ENCODE results near the gene COLEC12.

COLEC12 gene

GRCh38 chr18:495452-495851 is 5.0 kb downstream of the COLEC12 start:
- H3K36me3 Mint-ChIP-seq: no peaks in the 10 kb centered on the region
- H3K27ac Mint-ChIP-seq: no peak overlapping the region
- no peak overlapping the region for H3K4me3 Mint-ChIP-seq
- peaks cover 0 to 13% of the 10 kb centered on the region in 2 donors for H3K4me1 Mint-ChIP-seq
- no peak for DNase-seq
- H3K9me3 Mint-ChIP-seq: no peaks in the 10 kb centered on the region
- H3K27me3 Mint-ChIP-seq: peaks cover 26 to 34% of the 10 kb centered on the region in 2 donors
- ATAC-seq (replicated peaks): no peak

- DNase-seq (no peak), ATAC-seq (replicated peaks) (peak; percentile 59 to 73)
- peaks cover 0 to 13% of the 10 kb centered on the region in 2 donors for H3K4me1 Mint-ChIP-seq
- no peaks in the 10 kb centered on the region for H3K9me3 Mint-ChIP-seq
- H3K27me3 Mint-ChIP-seq: peaks cover 26 to 32% of the 10 kb centered on the region in 2 donors
- no peaks in the 10 kb centered on the region for H3K36me3 Mint-ChIP-seq
- no peak overlapping the region for H3K27ac Mint-ChIP-seq
- H3K4me3 Mint-ChIP-seq: no peak overlapping the region
These were observed 5.5 kb downstream of the COLEC12 start for GRCh38 chr18:495017-495416.

GRCh38 chr18:493986-494983 is 6.2 kb downstream of the COLEC12 start:
- Mint-ChIP-seq H3K36me3 (no peaks in the 10 kb centered on the region), H3K27me3 (peaks cover 19 to 25% of the 10 kb centered on the region in 2 donors), H3K27ac (no peak overlapping the region), H3K9me3 (no peaks in the 10 kb centered on the region), H3K4me3 (no peak overlapping the region), H3K4me1 (peaks cover 0 to 6% of the 10 kb centered on the region in 2 donors)
- ATAC-seq (replicated peaks) (no peak), DNase-seq (no peak)

- Mint-ChIP-seq H3K36me3 (no peaks in the 10 kb centered on the region), H3K27ac (no peak overlapping the region), H3K4me3 (no peak overlapping the region), H3K9me3 (no peaks in the 10 kb centered on the region), H3K27me3 (peaks cover 9% of the 10 kb centered on the region in 2 donors), H3K4me1 (no peaks in the 10 kb centered on the region)
- ATAC-seq (replicated peaks) (no peak), DNase-seq (no peak)
These were observed 8.1 kb downstream of the COLEC12 start for GRCh38 chr18:492451-492850.

GRCh38 chr18:490624-491023 is 9.9 kb downstream of the COLEC12 start:
- DNase-seq: no peak
- peaks cover 4 to 6% of the 10 kb centered on the region in 2 donors for H3K27me3 Mint-ChIP-seq
- H3K27ac Mint-ChIP-seq: no peak overlapping the region
- no peaks in the 10 kb centered on the region for H3K4me1 Mint-ChIP-seq
- peaks cover 5 to 6% of the 10 kb centered on the region in 2 donors for H3K36me3 Mint-ChIP-seq
- H3K9me3 Mint-ChIP-seq: peaks cover 6 to 10% of the 10 kb centered on the region in 2 donors
- no peak overlapping the region for H3K4me3 Mint-ChIP-seq
- no peak for ATAC-seq (replicated peaks)

GRCh38 chr18:490024-490366 is 10.5 kb downstream of the COLEC12 start:
- H3K27me3 Mint-ChIP-seq: peaks cover 4 to 6% of the 10 kb centered on the region in 2 donors
- no peaks in the 10 kb centered on the region for H3K4me1 Mint-ChIP-seq
- peaks cover 6 to 10% of the 10 kb centered on the region in 2 donors for H3K9me3 Mint-ChIP-seq
- peaks cover 5 to 6% of the 10 kb centered on the region in 2 donors for H3K36me3 Mint-ChIP-seq
- DNase-seq (no peak), ATAC-seq (replicated peaks) (no peak)
- H3K27ac Mint-ChIP-seq: no peak overlapping the region
- H3K4me3 Mint-ChIP-seq: no peak overlapping the region

- DNase-seq: no peak
- no peaks in the 10 kb centered on the region for H3K4me1 Mint-ChIP-seq
- no peak for ATAC-seq (replicated peaks)
- no peak overlapping the region for H3K27ac Mint-ChIP-seq
- H3K27me3 Mint-ChIP-seq: peaks cover 4 to 6% of the 10 kb centered on the region in 2 donors
- peaks cover 5 to 6% of the 10 kb centered on the region in 2 donors for H3K36me3 Mint-ChIP-seq
- H3K4me3 Mint-ChIP-seq: no peak overlapping the region
- peaks cover 6 to 10% of the 10 kb centered on the region in 2 donors for H3K9me3 Mint-ChIP-seq
These were observed 11.1 kb downstream of the COLEC12 start for GRCh38 chr18:489244-490023.

- no peaks in the 10 kb centered on the region for H3K4me1 Mint-ChIP-seq
- ATAC-seq (replicated peaks) (no peak), DNase-seq (no peak)
- H3K9me3 Mint-ChIP-seq: peaks cover 6 to 10% of the 10 kb centered on the region in 2 donors
- peaks cover 5 to 6% of the 10 kb centered on the region in 2 donors for H3K36me3 Mint-ChIP-seq
- no peak overlapping the region for H3K27ac Mint-ChIP-seq
- peaks cover 4 to 6% of the 10 kb centered on the region in 2 donors for H3K27me3 Mint-ChIP-seq
- no peak overlapping the region for H3K4me3 Mint-ChIP-seq
These were observed 13.4 kb downstream of the COLEC12 start for GRCh38 chr18:486929-487740.

GRCh38 chr18:484749-485464 is 15.6 kb downstream of the COLEC12 start:
- Mint-ChIP-seq H3K27ac (no peak overlapping the region), H3K9me3 (peaks cover 6 to 10% of the 10 kb centered on the region in 2 donors), H3K27me3 (peaks cover 4 to 6% of the 10 kb centered on the region in 2 donors), H3K4me3 (no peak overlapping the region), H3K36me3 (peaks cover 5 to 6% of the 10 kb centered on the region in 2 donors), H3K4me1 (no peaks in the 10 kb centered on the region)
- DNase-seq: no peak
- peak; percentile 23 to 31 for ATAC-seq (replicated peaks)

- no peak for ATAC-seq (replicated peaks)
- no peaks in the 10 kb centered on the region for H3K9me3 Mint-ChIP-seq
- H3K36me3 Mint-ChIP-seq: no peaks in the 10 kb centered on the region
- H3K27me3 Mint-ChIP-seq: peaks cover 0 to 8% of the 10 kb centered on the region in 2 donors
- no peak overlapping the region for H3K4me3 Mint-ChIP-seq
- no peaks in the 10 kb centered on the region for H3K4me1 Mint-ChIP-seq
- no peak for DNase-seq
- no peak overlapping the region for H3K27ac Mint-ChIP-seq
These were observed 21.8 kb downstream of the COLEC12 start for GRCh38 chr18:478681-479080.

- DNase-seq: no peak
- Mint-ChIP-seq H3K27me3 (peaks cover 0 to 14% of the 10 kb centered on the region in 2 donors), H3K27ac (no peak overlapping the region), H3K4me1 (no peaks in the 10 kb centered on the region), H3K9me3 (no peaks in the 10 kb centered on the region), H3K36me3 (no peaks in the 10 kb centered on the region), H3K4me3 (no peak overlapping the region)
- peak; percentile 59 to 63 for ATAC-seq (replicated peaks)
These were observed 22.9 kb downstream of the COLEC12 start for GRCh38 chr18:477565-477964.

- peaks cover 0 to 15% of the 10 kb centered on the region in 2 donors for H3K27me3 Mint-ChIP-seq
- H3K4me3 Mint-ChIP-seq: no peak overlapping the region
- no peaks in the 10 kb centered on the region for H3K9me3 Mint-ChIP-seq
- no peaks in the 10 kb centered on the region for H3K36me3 Mint-ChIP-seq
- no peaks in the 10 kb centered on the region for H3K4me1 Mint-ChIP-seq
- DNase-seq (no peak), ATAC-seq (replicated peaks) (no peak)
- H3K27ac Mint-ChIP-seq: no peak overlapping the region
These were observed 24.2 kb downstream of the COLEC12 start for GRCh38 chr18:476251-476664.

- DNase-seq: no peak
- Mint-ChIP-seq H3K36me3 (no peaks in the 10 kb centered on the region), H3K9me3 (no peaks in the 10 kb centered on the region), H3K27ac (no peak overlapping the region), H3K4me3 (no peak overlapping the region), H3K27me3 (peaks cover 0 to 15% of the 10 kb centered on the region in 2 donors), H3K4me1 (no peaks in the 10 kb centered on the region)
- ATAC-seq (replicated peaks): no peak
These were observed 25.1 kb downstream of the COLEC12 start for GRCh38 chr18:475202-476031.
